Lower lobe of right lung (tissue), 2 donors: ENCODE results near the gene TIAM1. TPM values are rescaled to one million over a fixed set of nuclear protein-coding genes. Genes with fewer than 3 reads are reported as not detected.

Experiments used
- ATAC-seq, 2 donors: fragments of 200-7000 bp; cut with Tn5 transposase; one replicate each; pipeline ENCODE4 v1.9.1; 2020 to 2022; ENCODE audit warnings: mild to moderate bottlenecking in 2 of 2, moderate library complexity in 2 of 2
- DNase-seq: peaks from one replicate; pipeline ENCODE4 v3.0.0-alpha.2; 2020
- H3K27ac ChIP-seq: fragments of 200-600 bp; one replicate; pipeline ENCODE4 v1.8.0; 2022
- H3K27me3 ChIP-seq: fragments of 200-600 bp; one replicate; pipeline ENCODE4 v1.8.0; 2022; ENCODE audit warnings: low read depth
- H3K36me3 ChIP-seq: fragments of 200-600 bp; one replicate; pipeline ENCODE4 v1.8.0; 2022; ENCODE audit warnings: mild to moderate bottlenecking
- H3K4me1 ChIP-seq: fragments of 200-600 bp; one replicate; pipeline ENCODE4 v1.8.0; 2022
- H3K4me3 ChIP-seq: fragments of 200-600 bp; one replicate; pipeline ENCODE4 v1.8.0; 2022; ENCODE audit warnings: mild to moderate bottlenecking
- H3K9me3 ChIP-seq: fragments of 200-600 bp; one replicate; pipeline ENCODE4 v1.8.0; 2022
- intact Hi-C: fragments of 100-400 bp; cut with DNase I; formaldehyde crosslinking; loops from one replicate; pipeline ENCODE4 v1.11.0; 2022
- total RNA-seq: library from RNA; stranded (reverse); fragmentation: NEBNext Ultra II Directional; extraction: Animal tissue kit (Norgen Biotek cat#: 25700); gene quantifications from one replicate; pipeline ENCODE4 v1.2.1, GENCODE V29; 2021
- TF ChIP-seq, protein P1 (sequence below): fragments of 200-600 bp; IDR thresholded peaks from one replicate; pipeline ENCODE4 v1.8.0; 2022; ENCODE audit warnings: antibody characterized with exemption, mild to moderate bottlenecking
- donor health status: DM: no; HTN: yes; CAD: no; lungs with severe emphysema.

The TIAM1 gene
- total RNA-seq, 1 donor from 2014 or later, result 45.5 TPM

DNA sequence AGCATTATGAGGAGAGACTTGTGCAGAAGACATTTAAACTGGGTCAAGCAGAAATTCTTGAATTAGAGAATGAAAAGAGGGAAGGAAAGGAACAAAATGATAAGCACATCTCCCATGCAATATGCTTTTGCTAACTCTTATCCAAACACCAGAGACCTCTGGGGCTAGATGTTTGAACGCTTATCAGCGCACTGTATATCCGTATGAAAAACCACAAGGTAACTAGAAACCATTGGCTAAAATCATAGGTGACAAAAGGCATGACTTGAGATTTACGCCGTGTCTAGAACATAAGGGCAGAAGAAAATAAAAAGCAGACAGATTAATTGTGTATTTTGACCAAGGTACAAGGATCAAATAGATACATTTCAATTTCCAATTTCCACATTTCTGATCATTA lies 38.0 kb upstream of the TIAM1 start:
- H3K27me3 ChIP-seq, result no peaks in the 10 kb centered on the region
- H3K27ac ChIP-seq, result no peak overlapping the region
- no peak for DNase-seq
- ATAC-seq, result no peak
- no peaks in the 10 kb centered on the region for H3K9me3 ChIP-seq
- no peaks in the 10 kb centered on the region for H3K4me1 ChIP-seq
- TF ChIP-seq, protein P1, sequence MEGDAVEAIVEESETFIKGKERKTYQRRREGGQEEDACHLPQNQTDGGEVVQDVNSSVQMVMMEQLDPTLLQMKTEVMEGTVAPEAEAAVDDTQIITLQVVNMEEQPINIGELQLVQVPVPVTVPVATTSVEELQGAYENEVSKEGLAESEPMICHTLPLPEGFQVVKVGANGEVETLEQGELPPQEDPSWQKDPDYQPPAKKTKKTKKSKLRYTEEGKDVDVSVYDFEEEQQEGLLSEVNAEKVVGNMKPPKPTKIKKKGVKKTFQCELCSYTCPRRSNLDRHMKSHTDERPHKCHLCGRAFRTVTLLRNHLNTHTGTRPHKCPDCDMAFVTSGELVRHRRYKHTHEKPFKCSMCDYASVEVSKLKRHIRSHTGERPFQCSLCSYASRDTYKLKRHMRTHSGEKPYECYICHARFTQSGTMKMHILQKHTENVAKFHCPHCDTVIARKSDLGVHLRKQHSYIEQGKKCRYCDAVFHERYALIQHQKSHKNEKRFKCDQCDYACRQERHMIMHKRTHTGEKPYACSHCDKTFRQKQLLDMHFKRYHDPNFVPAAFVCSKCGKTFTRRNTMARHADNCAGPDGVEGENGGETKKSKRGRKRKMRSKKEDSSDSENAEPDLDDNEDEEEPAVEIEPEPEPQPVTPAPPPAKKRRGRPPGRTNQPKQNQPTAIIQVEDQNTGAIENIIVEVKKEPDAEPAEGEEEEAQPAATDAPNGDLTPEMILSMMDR, result no peak
- intact Hi-C loops, result no loop called here
- no peaks in the 10 kb centered on the region for H3K36me3 ChIP-seq
- H3K4me3 ChIP-seq, result no peak overlapping the region

DNA sequence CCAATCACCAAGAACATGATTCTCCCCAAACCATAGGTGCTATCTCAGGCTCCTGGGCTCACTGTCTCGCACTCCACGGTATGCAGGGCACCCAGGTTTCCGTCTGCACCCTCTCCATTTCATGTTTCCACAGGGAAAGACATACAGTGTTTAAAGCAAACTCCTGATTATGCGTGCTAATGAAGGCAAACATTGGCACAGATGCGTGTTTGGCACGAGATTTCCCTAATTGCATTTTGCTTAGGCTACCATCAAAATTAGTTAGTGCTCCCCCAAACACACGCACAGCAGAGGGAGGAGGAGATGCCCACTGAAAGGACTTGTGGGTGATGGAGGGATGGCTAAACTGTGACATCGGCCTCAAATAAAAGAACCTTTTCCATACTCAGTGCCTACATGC lies 32.2 kb upstream of the TIAM1 start:
- no peaks in the 10 kb centered on the region for H3K27me3 ChIP-seq
- no peak for ATAC-seq
- TF ChIP-seq, protein P1, result no peak

DNA sequence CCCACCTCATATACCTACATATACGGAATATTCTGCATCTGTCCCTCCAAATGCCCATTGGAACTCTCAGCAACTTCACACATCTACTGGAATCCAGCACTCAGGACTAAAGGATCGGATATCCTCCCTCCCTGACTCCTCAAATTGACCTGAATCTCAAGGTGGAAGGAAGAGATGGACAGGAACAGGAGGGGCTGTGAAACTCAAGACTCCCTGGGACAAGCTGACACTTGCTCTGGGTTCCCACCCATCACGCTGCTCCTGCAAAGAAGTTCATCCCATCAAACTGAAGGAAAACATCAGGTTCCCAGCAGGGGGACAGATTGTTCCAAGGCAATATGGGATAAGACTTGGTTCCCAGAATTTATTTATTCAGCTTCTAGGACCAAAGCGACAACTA lies 30.3 kb upstream of the TIAM1 start:
- Histone ChIP-seq H3K4me3 (no peak overlapping the region), H3K36me3 (no peaks in the 10 kb centered on the region), H3K27me3 (no peaks in the 10 kb centered on the region), H3K4me1 (no peaks in the 10 kb centered on the region), H3K9me3 (no peaks in the 10 kb centered on the region), H3K27ac (no peak overlapping the region)
- TF ChIP-seq, protein P1, result no peak
- intact Hi-C loops, result no loop called here
- ATAC-seq (no peak), DNase-seq (no peak)

More for the DNA sequence above, 32.2 kb upstream of the TIAM1 start:
- H3K4me1 ChIP-seq, result no peaks in the 10 kb centered on the region
- DNase-seq, result no peak
- H3K9me3 ChIP-seq, result no peaks in the 10 kb centered on the region
- no peak overlapping the region for H3K27ac ChIP-seq
- H3K4me3 ChIP-seq, result no peak overlapping the region
- intact Hi-C loops, result no loop called here
- H3K36me3 ChIP-seq, result no peaks in the 10 kb centered on the region

DNA sequence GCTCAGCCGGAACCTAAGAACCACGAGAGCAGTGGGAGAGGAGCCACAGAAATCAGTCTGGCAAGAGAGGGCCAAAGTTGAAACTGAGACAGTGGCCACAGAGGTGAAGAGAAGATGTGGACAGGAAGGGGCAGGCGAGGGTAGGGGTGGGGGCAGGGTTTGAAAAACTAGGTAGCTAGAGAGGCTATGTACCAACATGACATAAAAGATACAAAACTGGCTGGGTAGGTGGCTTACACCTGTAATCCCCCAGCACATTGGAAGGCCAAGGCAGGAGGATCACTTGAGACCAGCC lies 28.4 kb upstream of the TIAM1 start:
- Histone ChIP-seq H3K36me3 (no peaks in the 10 kb centered on the region), H3K9me3 (no peaks in the 10 kb centered on the region), H3K27ac (no peak overlapping the region), H3K27me3 (no peaks in the 10 kb centered on the region), H3K4me3 (no peak overlapping the region), H3K4me1 (no peaks in the 10 kb centered on the region)
- DNase-seq, result no peak
- no peak for ATAC-seq
- TF ChIP-seq, protein P1, result no peak
- intact Hi-C loops, result no loop called here

DNA sequence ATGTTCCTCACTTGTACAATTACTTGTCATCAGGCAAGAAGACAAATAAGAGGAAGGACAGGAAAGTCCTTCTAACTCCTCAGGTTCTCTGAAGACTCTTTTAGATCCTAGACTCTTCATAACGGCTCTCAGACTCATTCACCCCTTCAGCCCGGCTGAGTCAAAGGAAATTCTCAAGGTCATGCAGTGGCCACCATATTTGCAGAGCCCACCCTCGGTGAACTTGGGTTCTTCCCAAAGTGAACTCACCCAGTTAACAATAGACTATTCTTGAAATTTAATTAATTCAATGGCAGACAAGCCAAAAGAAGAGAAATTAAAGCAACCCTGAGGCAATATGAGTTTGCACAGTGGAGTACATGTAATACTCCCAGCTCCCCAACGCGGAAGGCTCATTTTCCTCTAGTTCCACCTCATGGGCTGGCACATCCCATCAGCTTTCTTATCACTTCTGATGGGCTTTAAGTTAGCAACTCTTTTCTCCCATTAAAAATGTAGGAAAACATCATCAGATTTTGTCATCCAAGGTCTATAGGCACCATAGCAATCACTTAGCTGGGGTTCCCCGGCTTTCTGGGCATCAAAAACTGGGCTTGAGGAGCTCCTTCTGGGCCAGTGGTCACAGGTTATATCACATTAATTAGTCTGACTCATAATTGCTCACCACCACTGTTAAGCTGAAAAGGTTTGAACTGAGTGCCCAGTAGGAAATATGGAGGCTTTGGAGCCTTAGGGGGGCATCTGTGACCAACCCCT lies 27.8 kb upstream of the TIAM1 start:
- DNase-seq, result no peak
- TF ChIP-seq, protein P1, result no peak
- H3K27me3 ChIP-seq, result no peaks in the 10 kb centered on the region
- no peaks in the 10 kb centered on the region for H3K36me3 ChIP-seq
- H3K4me3 ChIP-seq, result no peak overlapping the region
- no peaks in the 10 kb centered on the region for H3K4me1 ChIP-seq
- intact Hi-C loops, result no loop called here
- no peaks in the 10 kb centered on the region for H3K9me3 ChIP-seq
- ATAC-seq, result no peak
- no peak overlapping the region for H3K27ac ChIP-seq
